GM21737 (cell line): ENCODE results near the gene EDN3.

Experiments used
- ATAC-seq: cut with Tn5 transposase; IDR thresholded peaks from one replicate; pipeline ENCODE4 v1.9.1; 2021; ENCODE audit warnings: mild to moderate bottlenecking, moderate library complexity; ENCODE audit not compliant: unreplicated experiment

Gene EDN3, protein sequence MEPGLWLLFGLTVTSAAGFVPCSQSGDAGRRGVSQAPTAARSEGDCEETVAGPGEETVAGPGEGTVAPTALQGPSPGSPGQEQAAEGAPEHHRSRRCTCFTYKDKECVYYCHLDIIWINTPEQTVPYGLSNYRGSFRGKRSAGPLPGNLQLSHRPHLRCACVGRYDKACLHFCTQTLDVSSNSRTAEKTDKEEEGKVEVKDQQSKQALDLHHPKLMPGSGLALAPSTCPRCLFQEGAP

DNA sequence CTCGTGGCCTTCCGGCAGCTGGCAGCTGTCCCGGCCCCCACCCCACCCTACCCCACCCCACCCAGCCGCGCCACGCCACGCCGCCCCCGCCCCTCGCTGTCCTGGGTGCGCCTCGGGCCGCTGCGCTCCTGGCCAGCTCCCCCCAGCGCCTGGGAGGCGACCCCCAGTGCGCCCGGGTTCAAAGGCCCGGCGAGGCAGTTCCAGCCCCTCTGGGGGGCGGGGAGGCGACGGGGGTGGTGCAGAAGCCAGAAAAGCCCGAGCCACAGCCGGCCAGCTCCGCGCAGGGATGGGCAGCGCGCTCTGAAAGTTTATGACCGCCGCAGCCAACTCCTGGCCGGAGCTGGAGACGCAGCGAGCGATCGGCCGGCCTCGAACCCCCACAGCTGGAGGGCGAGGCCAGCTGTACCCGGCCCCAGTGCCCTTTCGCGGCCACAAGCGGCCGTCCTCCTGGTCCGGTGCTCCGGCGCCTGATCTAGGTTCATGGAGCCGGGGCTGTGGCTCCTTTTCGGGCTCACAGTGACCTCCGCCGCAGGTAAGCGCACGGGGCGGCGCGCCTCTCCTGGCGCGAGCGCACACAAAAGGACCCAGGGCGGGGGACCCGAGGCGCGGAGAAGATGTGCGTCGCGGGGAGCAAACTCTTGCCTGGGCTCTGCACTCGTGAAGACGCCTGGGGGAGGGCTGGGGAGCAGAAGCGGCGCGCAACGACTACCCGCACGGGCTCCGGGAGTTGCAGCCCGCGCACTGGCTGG is at the start of gene EDN3:
Gene EDN3, plus strand, starts transcription at position 279 of the 749 bp plus-strand sequence. Its CDS starts 202 bp downstream, at position 481.
- ATAC-seq, result no peak

DNA sequence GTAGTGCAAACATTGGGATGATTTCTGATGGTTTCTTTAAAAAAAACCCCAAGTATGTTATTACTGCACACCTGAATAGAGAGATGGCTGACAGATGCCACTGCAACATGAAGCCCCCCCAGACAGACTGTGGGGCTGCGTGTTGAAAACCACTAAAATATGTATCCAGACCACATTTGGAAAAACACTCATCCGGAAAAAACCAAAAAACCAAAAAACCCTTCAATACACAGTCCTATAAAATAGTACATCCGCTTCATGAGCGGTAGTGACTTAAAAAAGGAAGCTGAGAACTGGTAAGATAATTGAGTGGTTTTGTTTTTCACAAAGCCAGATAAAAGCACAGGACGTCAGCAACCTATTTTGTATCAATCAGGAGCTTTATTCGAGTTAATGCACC is 47.1 kb upstream of the EDN3 start:
- ATAC-seq, result no peak

DNA sequence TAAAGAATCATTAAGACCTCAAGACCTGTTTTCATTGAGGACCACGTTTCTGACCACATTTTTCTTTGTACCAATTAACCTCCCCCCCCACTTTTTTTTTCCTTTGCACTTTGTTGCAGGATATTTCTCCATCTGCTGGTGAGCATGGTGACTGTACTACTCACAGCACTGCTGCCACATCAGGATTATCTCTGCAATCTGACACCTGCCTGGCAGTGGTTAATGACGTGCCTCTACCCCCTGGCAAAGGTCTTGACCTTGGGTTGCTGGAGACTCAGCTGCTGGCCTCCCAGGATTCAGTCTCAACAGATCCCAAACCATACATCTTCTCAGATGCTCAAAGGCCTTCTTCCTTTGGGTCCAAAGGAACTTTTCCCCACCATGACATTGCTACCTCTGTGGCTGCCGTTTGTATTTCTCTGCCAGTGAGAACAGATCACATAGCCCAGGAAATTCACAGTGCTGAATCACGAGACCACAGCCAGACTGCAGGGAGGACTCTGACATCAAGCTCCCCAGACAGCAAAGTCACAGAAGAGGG is 46.6 kb upstream of the EDN3 start:
- no peak for ATAC-seq

DNA sequence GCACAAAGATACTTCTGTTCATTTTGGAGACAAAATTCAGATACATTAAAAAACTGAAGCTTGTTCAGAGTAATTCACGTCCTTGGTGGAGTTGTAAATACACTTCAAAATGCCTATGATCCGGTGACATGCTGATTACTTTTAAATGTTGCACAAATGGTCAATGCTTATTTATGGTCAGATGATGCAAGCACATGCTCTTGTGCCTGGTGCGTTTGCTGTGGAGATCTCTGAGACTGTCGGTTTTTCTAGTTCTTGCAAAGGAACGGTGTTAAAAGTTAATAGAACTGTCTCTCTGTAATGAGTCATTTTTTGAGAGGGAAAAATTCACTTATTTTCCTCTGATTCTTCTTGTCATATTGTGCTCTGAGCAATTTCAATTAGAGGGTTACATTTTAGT is 45.2 kb upstream of the EDN3 start:
- ATAC-seq, result no peak

DNA sequence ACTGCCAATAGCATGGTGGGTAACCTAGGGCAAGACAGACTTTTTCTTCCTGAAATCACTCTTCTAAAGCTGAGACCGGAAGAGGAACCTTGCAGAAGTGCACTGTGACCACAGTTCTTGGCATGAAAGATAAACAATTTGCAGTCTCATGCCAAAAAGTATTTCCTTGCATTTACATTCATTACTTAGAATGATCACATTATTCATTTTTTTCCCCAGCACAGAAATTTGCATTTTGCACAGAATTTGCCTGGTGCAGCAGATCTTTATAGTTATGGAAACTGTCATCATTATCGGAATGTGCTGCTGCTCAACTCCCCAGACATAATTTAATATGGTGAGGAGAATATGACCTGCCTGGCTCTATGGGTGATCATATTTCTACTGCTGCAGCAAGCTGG is 42.2 kb upstream of the EDN3 start:
- no peak for ATAC-seq

DNA sequence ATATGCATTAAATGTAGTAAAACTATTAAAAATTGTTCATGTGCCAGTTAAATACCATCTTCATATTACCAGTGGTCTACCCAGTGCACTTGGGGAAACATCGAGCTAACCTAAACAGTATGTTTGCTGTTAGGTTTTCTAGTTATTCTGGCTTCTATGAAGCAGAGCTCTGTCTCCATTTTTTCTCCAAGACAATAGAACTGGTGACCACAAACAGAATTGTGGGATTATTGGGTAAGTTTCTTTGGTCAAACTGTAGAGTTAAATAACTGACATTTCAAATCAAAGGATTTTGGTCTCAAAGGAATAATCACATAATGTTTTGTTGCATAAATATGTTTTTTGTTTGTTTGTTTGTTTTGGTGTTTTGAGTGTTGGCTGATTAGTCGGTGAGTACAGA is 40.5 kb upstream of the EDN3 start:
- ATAC-seq, result no peak

DNA sequence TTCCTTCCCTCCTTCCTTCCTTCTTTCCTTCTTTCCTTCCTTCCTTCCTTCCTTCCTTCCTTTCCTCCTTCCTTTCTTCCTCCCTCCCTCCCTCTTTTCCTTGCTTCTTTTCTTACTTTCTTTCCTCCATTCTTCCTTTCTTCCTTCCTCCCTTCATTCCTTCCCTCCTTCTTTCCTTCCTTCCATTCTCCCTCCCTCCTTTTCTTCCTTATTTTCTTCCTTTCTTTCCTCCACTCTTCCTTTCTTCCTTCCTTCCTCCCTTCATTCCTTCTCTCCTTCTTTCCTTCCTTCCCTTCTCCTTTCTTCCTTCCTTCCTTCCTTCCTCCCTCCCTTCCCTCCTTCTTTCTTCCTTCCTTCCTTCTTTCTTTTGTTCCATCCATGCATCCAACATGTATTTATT is 35.1 kb upstream of the EDN3 start:
- no peak for ATAC-seq

DNA sequence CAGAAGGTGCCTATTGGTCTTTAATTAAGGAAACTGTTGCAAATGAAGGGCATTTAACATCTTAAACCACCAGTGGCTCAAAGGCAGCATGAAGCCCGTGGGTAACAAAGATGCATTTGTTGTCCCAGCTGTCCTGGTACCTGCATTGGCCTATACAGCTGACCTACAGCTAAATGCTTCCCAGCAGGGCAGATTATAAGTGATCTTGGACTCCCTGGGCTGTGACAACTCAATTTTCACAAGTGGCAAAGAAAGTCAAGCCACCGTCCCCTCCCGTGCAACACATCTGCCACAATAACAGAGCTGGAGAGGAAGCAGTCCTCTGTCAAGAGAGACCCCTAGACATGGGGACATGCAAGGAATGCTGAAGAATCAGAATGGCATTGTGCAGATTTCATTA is 31.5 kb upstream of the EDN3 start:
- no peak for ATAC-seq

DNA sequence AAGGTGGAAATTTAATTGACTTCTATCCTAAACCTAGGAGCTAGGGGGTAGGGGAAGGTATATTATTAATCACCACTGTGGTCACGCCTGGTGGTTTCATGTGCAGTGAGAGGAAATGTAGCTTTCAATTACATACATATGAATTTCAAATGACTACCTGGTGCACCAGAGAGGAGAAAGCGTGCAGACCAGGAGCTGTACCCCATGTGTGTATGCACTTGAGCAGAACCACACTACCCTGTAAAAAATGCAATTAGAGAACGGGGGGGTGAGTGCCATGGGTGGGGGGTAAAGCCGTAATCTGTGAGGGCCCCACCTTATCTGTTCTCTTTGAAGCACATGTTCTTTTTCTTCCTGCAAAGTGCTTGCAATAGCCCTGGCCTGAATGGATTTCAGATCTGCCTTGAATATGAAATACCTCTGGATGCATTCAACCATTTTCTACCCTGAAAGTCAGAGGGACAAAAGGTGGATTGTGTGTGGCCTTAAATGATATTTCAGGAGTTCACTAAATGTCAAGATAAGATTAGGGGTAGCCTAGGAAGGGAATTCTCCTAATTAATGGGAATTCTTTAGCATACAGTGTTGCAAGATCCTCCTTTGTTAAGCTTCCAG is 30.9 kb upstream of the EDN3 start:
- no peak for ATAC-seq

DNA sequence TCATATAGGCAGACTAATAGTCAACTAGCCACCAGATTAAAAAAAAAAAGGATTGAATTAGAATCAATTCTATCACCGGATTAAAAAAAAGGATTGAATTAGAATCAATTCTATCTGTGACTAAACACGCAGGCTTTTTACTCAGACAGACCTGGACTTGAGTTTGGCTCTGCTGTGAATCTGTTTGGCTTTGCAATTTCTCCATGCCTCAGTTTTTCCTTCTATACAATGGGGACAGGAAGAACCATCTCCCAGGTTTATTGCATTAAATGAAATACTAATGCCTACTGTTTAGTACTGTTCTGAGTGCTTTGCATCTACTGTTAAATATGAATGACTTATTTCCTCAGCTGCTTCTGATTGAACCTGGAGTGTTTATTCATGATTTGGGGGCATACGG is 30.0 kb upstream of the EDN3 start:
- no peak for ATAC-seq

DNA sequence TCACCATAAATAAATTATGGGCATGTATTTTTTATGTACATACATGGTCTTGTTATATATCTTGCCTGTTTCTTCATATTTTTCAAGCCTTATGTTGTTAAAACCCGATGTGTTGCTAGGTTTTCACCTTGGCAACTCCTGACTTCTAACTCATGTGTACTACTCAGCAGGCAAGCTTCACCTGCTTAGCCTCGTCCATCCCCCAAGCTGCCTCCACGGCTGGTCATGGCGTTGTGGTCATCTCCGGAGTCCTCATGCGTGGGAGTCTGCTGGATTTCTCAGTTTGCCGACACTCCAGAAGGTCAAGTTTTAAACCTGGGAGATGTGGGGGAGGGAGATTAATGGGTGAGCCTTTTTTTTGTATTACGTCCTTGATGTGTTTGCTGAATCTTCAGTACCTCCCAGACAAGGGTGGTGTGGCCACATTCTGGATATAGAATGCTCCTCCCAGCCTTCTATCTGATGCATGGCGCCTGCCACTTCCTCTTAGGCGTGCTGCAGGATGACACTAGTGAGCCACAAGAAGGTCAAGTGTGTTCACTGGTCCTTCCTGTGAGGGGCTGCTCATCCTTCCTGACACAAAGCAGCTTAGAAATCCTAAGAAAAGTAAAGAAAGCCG is 26.6 kb upstream of the EDN3 start:
- ATAC-seq, result no peak

DNA sequence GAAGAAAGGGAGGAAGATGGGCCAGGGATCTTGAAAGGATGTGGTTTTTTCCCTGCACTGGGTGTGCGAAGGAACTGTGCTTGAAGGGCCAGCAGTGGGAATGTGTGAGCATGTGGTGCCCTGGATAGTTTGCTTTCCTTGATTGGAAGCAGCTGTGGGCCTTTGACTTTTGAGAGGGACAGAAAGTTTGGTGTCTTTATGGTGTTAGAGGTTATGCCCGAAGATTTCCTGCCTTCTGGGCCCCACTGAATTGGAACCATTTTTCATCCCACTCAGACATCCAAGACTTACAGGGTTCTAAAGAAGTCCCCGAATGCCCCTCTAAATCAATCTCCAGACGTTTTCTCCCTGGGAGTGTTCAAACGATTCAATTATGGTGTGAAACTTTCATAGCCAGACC is 23.5 kb upstream of the EDN3 start:
- no peak for ATAC-seq

DNA sequence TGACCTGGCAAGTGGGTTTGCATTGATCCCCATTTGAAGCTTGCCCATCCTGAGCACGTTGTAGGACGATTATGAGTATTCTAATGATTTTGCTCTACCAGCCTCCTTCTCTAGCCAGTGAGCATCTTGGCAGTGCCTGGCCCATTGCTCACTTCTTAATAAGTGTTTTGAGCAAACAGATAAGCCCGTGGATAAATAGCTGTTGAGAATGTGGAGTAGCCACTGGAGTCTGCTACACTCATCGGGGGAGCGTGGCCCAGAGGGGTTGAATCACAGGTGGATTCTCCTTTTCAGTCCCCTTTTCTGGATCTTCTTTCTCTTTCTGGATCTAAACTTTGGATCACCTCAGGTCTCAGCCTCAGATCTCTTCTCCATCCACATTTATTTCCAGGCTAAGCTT is 15.9 kb upstream of the EDN3 start:
- no peak for ATAC-seq

DNA sequence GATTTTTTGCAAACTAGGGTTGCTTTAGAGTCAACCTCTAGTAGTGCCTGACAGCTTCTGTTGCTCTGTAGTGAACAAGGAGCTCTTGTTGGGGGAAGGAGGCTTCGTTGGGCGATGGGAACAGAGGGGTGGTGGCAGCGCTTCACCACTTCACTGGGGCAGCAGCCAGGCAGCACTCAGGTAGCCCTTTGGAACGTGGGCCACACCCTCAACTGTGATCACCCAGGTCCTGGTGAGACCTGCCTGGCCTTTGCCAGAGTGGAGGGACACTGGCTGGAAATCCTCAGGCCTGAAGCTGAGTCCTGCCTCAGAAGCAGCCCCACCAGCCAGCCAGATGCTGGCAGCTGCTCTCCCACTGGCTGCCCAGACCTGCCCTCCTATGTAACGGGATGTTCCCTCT is 10.4 kb upstream of the EDN3 start:
- ATAC-seq, result no peak

DNA sequence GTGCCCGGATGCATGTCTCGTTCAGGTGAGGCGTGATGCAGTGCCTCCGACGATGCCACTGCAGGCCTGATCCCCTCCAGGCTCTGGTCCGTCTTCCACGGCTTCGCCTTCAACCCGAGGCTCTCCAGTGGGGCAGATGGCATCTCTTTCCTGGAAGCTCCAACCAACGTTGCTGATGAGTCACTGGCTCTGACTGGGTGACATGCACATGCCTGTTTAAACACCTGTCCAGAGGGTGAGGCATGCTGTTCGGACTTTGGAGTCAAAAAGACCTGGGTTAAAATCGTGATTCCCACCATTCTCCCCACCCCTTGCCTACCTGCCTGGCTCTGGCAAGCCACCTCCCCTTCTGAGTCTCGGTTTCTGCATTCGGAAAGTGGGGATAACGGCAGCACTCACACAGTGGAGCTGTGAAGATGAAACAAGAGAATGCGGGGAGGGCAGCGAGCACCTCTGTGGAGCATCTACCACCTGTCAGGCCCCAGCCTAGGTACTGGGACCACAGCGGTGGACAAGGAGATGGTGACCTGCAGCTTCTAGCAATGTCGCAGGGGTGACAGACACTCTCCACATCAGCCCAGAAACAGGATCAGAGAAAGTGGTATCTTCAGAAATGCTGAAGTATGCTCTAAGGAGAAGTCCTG is 8.5 kb upstream of the EDN3 start:
- no peak for ATAC-seq

DNA sequence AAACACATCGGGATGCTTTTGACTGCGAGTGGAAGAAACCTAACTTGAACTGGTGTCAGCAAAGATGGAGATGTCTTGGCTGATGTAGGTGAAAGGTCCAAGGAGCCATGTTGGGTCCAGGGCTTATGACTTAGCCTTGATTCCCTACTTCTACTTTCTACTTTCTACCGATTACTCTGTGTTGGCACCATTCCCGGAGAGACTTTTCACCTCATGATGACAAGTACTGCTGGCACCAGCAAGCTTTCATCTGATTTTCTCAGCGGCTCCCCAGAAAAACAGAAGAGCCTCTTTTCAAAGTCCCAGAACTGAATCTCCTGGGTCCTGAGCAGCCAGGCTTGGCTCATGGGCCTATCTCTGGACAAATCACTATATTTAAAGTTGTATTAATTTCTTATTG is 4.9 kb upstream of the EDN3 start:
- no peak for ATAC-seq

DNA sequence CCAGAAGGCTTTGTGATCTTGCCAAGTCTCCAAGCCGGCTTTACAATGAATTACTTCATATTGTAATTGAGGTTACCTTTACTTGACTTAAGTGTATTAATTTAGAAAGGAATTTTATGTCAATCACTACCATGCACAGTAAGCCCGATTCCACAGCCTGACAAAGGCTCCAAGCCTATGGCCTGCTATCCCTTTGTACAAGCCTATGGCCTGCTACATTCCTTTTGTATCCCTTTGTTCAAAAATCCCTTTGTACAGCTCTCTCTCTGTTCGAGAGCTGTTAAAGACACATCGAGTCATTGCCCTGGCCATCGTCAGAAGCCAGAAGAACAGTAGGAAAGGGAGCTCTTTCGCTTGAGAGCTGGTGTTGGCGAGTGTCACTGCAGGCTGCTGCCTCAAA is 2.7 kb upstream of the EDN3 start:
- no peak for ATAC-seq

DNA sequence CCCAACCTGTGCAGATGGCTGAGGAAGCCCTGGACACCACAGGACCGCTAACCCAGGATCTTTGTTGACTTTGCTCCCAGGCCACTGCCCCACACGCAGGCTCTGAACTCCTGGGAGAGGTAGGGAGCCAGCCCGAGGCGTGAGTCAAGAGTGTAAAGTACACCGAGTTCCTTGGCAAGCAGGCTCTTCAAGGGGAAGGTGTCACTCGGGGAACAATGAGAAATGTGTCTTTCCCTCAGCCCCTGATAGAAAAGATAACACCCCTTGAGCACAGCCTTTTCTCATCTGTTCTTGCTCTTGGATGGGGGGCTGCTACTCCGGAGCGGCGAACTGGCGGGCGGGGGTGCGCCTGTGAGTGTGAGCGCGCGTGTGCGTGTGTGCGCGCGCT is 472 bp upstream of the EDN3 start:
- ATAC-seq, result no peak

DNA sequence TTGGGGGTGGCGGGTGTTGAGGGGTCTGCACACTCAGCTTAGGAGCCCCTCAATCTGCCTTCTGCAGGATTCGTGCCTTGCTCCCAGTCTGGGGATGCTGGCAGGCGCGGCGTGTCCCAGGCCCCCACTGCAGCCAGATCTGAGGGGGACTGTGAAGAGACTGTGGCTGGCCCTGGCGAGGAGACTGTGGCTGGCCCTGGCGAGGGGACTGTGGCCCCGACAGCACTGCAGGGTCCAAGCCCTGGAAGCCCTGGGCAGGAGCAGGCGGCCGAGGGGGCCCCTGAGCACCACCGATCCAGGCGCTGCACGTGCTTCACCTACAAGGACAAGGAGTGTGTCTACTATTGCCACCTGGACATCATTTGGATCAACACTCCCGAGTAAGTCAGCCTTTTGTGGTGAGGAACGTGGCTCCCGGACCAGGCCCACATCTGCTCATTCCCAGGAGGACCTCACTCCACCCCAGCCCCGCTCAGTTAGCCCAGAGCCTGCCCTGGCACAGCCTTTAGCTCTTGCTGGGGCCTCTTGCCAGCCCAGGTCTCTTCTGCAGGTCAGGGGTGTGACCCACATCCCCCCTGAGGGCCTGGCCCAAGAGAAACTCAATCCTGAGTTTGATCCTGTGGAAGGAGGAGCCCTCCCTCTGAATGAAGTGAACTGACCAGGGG is 1.1 kb downstream of the EDN3 start:
- ATAC-seq, result no peak

DNA sequence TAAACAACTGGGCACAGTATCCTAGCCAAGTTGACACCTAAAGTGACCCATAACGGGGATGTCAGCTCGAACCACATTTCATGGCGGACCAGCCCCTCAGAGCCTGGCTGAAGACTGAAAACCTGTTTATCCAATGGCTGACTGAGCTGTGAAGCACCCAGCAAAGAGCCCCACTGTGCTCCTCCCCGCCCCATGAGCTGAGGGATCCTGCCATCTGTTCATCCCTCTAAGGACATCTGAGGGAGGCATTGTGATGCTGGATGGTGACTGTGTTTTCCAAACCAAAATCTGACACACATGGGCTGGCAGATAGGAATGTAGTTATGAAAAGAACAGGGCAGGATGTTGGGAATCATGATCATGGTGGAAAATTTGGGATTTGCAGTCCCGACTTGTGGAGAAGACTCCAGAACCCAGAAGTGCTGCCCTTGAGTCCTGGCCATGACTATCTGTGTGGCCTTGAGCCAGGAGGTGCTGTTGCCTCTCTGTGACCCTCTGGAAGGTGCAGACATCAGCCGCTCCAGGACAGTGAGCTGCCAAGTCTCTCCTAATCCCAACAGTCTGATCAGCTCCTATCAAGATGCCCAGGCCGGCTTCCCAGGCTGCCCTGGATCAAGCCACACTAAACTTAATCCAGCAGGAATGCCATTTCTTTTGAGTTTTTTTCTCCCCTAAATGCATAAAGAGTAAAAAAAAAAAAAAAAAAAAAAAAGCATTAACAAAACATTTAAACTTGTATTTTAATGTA is 5.7 kb downstream of the EDN3 start:
- no peak for ATAC-seq
